PC-9 (cell line): ENCODE results near the gene MT1E. TPM values are rescaled to one million over a fixed set of nuclear protein-coding genes. Genes with fewer than 3 reads are reported as not detected.
"Not testable (repeated sequence)": the region's sequence is repeated elsewhere in the genome, so short reads cannot be mapped to it uniquely, and the experiment has no call there.

ENCODE experiments used
- BruUV-seq: library from RNA; stranded (reverse); fragments of 400-500 nt; replicated peaks from 2 replicates; lab custom pipeline; 2021; lab: Mats Ljungman, UMichigan
- CTCF ChIA-PET: fragments of 300-600 bp; sonication (Branson Sonifier 250); formaldehyde crosslinking; loops from one replicate; lab custom pipeline; 2022; ENCODE audit warnings: antibody characterized with exemption; lab: Charles Lee
- POLR2A ChIA-PET: fragments of 300-600 bp; sonication (Branson Sonifier 250); formaldehyde crosslinking; loops from one replicate; lab custom pipeline; 2022; ENCODE audit warnings: antibody characterized with exemption; ENCODE audit not compliant: unreplicated experiment; lab: Charles Lee
- DNase-seq, 2 experiments: peaks; one replicate each; pipeline versions ENCODE4 v3.0.0 to v3.0.0-alpha.2; 2015 to 2022; ENCODE audit warnings: mixed read lengths in 1 of 2
- H2AFZ ChIP-seq: fragments of 200-600 bp; sonication (generic); 2 replicates; pipeline ENCODE4 v1.8.1; 2017; ENCODE audit warnings: antibody characterized with exemption
- H3F3A ChIP-seq: fragments of 200-600 bp; sonication (generic); 2 replicates; pipeline ENCODE4 v1.8.1; 2017; ENCODE audit warnings: antibody characterized with exemption, mild to moderate bottlenecking, low read depth; ENCODE audit not compliant: insufficient read depth
- H3K27ac ChIP-seq: fragments of 200-600 bp; sonication (generic); 2 replicates; pipeline ENCODE4 v1.6.1; 2016; ENCODE audit warnings: mixed run types
- H3K27me3 ChIP-seq: fragments of 200-600 bp; sonication (generic); 2 replicates; pipeline ENCODE4 v1.6.1; 2016; ENCODE audit warnings: low read depth, mixed run types; ENCODE audit not compliant: insufficient read depth
- H3K36me3 ChIP-seq: fragments of 200-600 bp; sonication (generic); 2 replicates; pipeline ENCODE4 v1.6.1; 2016; ENCODE audit warnings: low read depth, mixed run types
- H3K4me1 ChIP-seq: fragments of 200-600 bp; sonication (generic); replicated peaks from 2 replicates; pipeline ENCODE4 v1.6.1; 2016; ENCODE audit warnings: mixed run types; ENCODE audit not compliant: insufficient read depth
- H3K4me2 ChIP-seq: fragments of 200-600 bp; sonication (generic); 2 replicates; pipeline ENCODE4 v1.6.1; 2017; ENCODE audit warnings: mixed run types
- H3K4me3 ChIP-seq: fragments of 200-600 bp; sonication (generic); 2 replicates; pipeline ENCODE4 v1.6.1; 2016; ENCODE audit warnings: mixed run types
- H3K79me2 ChIP-seq: fragments of 200-600 bp; sonication (generic); 2 replicates; pipeline ENCODE4 v1.6.1; 2017; ENCODE audit warnings: low read depth, mixed run types
- H3K9me2 ChIP-seq: fragments of 200-600 bp; sonication (generic); 2 replicates; pipeline ENCODE4 v1.8.1; 2017; ENCODE audit warnings: mild to moderate bottlenecking; ENCODE audit not compliant: insufficient read depth
- H3K9me3 ChIP-seq: fragments of 200-600 bp; sonication (generic); 2 replicates; pipeline ENCODE4 v1.8.1; 2016; ENCODE audit warnings: low read depth; ENCODE audit not compliant: insufficient read depth
- H4K20me1 ChIP-seq: fragments of 200-600 bp; sonication (generic); 2 replicates; pipeline ENCODE4 v1.8.1; 2017; ENCODE audit not compliant: insufficient read depth
- CTCF ChIP-seq: fragments of 200-600 bp; sonication (generic); conservative IDR thresholded peaks from 2 replicates; pipeline ENCODE4 v1.6.1; 2017; ENCODE audit warnings: mixed run types, antibody characterized with exemption, mild to moderate bottlenecking, moderate library complexity
- EZH2 ChIP-seq: fragments of 200-600 bp; sonication (generic); IDR thresholded peaks from 2 replicates; pipeline ENCODE4 v1.8.0; 2017; ENCODE audit warnings: antibody characterized with exemption, low read depth
- intact Hi-C: fragments of 100-400 bp; cut with micrococcal nuclease; formaldehyde crosslinking; loops from one replicate; pipeline ENCODE4 v1.10.0; 2022; ENCODE audit not compliant: unreplicated experiment
- total RNA-seq: library from RNA; stranded (reverse); gene quantifications from 2 replicates; pipeline ENCODE4 v1.2.3, GENCODE V29; 2021

MT1E gene
- total RNA-seq, 1 experiment from 2014 or later, result 22.0 TPM

- Histone ChIP-seq H3K9me2 (no peaks in the 10 kb centered on the region), H3K9me3 (no peaks in the 10 kb centered on the region), H3K79me2 (no peaks in the 10 kb centered on the region), H2AFZ (no peak overlapping the region), H3K4me2 (no peak overlapping the region), H3K27me3 (no peaks in the 10 kb centered on the region), H4K20me1 (no peaks in the 10 kb centered on the region), H3K27ac (no peak overlapping the region), H3K4me3 (no peak overlapping the region), H3K4me1 (peaks cover 45% of the 10 kb centered on the region), H3K36me3 (no peaks in the 10 kb centered on the region), H3F3A (peaks cover 19% of the 10 kb centered on the region)
- ChIA-PET CTCF (no interaction called here), POLR2A (interaction anchor here (0.7 kb wide), 1 partner anchor 53 kb away, joined by 3 read pairs; no protein-coding TSS in a partner anchor)
- DNase-seq, result no peak
- TF ChIP-seq EZH2 (no peak), CTCF (no peak)
- intact Hi-C loops, result no loop called here
- BruUV-seq, result no TSS peak
Measured at GRCh38 chr16:56617212-56618085, 8.1 kb upstream of the MT1E start.

GRCh38 chr16:56618138-56618537 lies 7.4 kb upstream of the MT1E start:
- Histone ChIP-seq H3K4me3 (no peak overlapping the region), H3K9me3 (no peaks in the 10 kb centered on the region), H3K4me1 (peaks cover 38% of the 10 kb centered on the region), H3F3A (peaks cover 19% of the 10 kb centered on the region), H3K36me3 (no peaks in the 10 kb centered on the region), H3K27ac (no peak overlapping the region), H3K9me2 (no peaks in the 10 kb centered on the region), H3K4me2 (no peak overlapping the region), H2AFZ (no peak overlapping the region), H3K79me2 (no peaks in the 10 kb centered on the region), H4K20me1 (no peaks in the 10 kb centered on the region), H3K27me3 (no peaks in the 10 kb centered on the region)
- BruUV-seq, result no TSS peak
- TF ChIP-seq CTCF, result no peak
- no peak for TF ChIP-seq EZH2
- intact Hi-C loops, result no loop called here
- ChIA-PET CTCF (no interaction called here), POLR2A (no interaction called here)
- no peak for DNase-seq

GRCh38 chr16:56620339-56620897 lies 5.2 kb upstream of the MT1E start:
- no peak for DNase-seq
- peaks cover 15% of the 10 kb centered on the region for H3K4me1 ChIP-seq
- H2AFZ ChIP-seq, result no peak overlapping the region
- no peaks in the 10 kb centered on the region for H3K27me3 ChIP-seq
- no peaks in the 10 kb centered on the region for H3K79me2 ChIP-seq
- TF ChIP-seq CTCF (no peak), EZH2 (no peak)
- intact Hi-C loops, result no loop called here
- H3K4me2 ChIP-seq, result no peak overlapping the region
- H3K36me3 ChIP-seq, result no peaks in the 10 kb centered on the region
- H3K27ac ChIP-seq, result no peak overlapping the region
- H3K9me2 ChIP-seq, result no peaks in the 10 kb centered on the region
- no peaks in the 10 kb centered on the region for H3K9me3 ChIP-seq
- no peak overlapping the region for H3K4me3 ChIP-seq
- 0 out of 2 replicates have a peak, but pooled peaks cover 3% of the 10 kb centered on the region for H3F3A ChIP-seq
- ChIA-PET CTCF (no interaction called here), POLR2A (interaction anchor here (0.6 kb wide), 1 partner anchor 12 kb away, joined by 4 read pairs; the partner anchor contains the start of gene MT2A)
- no peaks in the 10 kb centered on the region for H4K20me1 ChIP-seq
- BruUV-seq, result no TSS peak

GRCh38 chr16:56621665-56622445 lies 3.7 kb upstream of the MT1E start:
- H3K9me3 ChIP-seq, H3K79me2 ChIP-seq, H3K27me3 ChIP-seq, H3K4me2 ChIP-seq, BruUV-seq, POLR2A ChIA-PET, H3K9me2 ChIP-seq, intact Hi-C loops, H4K20me1 ChIP-seq, H3F3A ChIP-seq, CTCF ChIA-PET, H2AFZ ChIP-seq, H3K36me3 ChIP-seq, H3K27ac ChIP-seq, DNase-seq, H3K4me3 ChIP-seq: not testable (repeated sequence)
- H3K4me1 ChIP-seq, result peaks cover 13% of the 10 kb centered on the region
